H1 (cell line): Measurements from ENCODE around the gene RIN2. TPM values are rescaled to one million over a fixed set of nuclear protein-coding genes. Genes with fewer than 3 reads are reported as not detected.

Experiments used
- ASH2L ChIP-seq: fragments of 200-600, 300-600 bp; sonication (generic); IDR thresholded peaks from one replicate; pipeline ENCODE4 v1.7.1; 2017; ENCODE audit warnings: low read length
- ATF2 ChIP-seq: IDR thresholded peaks from 2 replicates; pipeline ENCODE4 v1.6.1; 2012; ENCODE audit warnings: low read length, inconsistent platforms
- CHD1 ChIP-seq: IDR thresholded peaks from 2 replicates; pipeline ENCODE4 v1.6.1; 2012; ENCODE audit warnings: low read depth, low read length, improper control_type of control experiment
- CHD7 ChIP-seq: fragments of 300-600 bp; sonication (generic); IDR thresholded peaks from 2 replicates; pipeline ENCODE4 v1.7.1; 2012; ENCODE audit warnings: low read length, moderate library complexity, mild to moderate bottlenecking, inconsistent platforms; ENCODE audit not compliant: insufficient replicate concordance
- EP300 ChIP-seq, 2 experiments: IDR thresholded peaks; 1 replicate in 1 of 2; 2 replicates in 1 of 2; pipeline ENCODE4 v1.6.1; 2011 to 2012; ENCODE audit warnings: low read depth in 2 of 2, low read length in 2 of 2, mild to moderate bottlenecking in 2 of 2, borderline replicate concordance in 1 of 2, inconsistent platforms in 1 of 2, moderate library complexity in 1 of 2
- GABPA ChIP-seq: IDR thresholded peaks from 2 replicates; pipeline ENCODE4 v1.6.1; 2011; ENCODE audit warnings: mild to moderate bottlenecking, low read length, moderate library complexity, borderline replicate concordance; ENCODE audit not compliant: insufficient read depth
- PHF8 ChIP-seq: fragments of 200-600 bp; sonication (generic); conservative IDR thresholded peaks from 2 replicates; pipeline ENCODE4 v1.7.1; 2012; ENCODE audit warnings: low read depth, mild to moderate bottlenecking, inconsistent platforms, low read length, moderate library complexity
- RBBP5 ChIP-seq: IDR thresholded peaks from 2 replicates; pipeline ENCODE4 v1.7.1; 2012; ENCODE audit warnings: low read depth, mild to moderate bottlenecking, inconsistent platforms, low read length, moderate library complexity, borderline replicate concordance
- SIRT6 ChIP-seq: IDR thresholded peaks from one replicate; pipeline ENCODE4 v1.7.1; 2012; ENCODE audit warnings: low read length, inconsistent platforms
- SP4 ChIP-seq: IDR thresholded peaks from 2 replicates; pipeline ENCODE4 v1.6.1; 2012; ENCODE audit warnings: low read length, inconsistent platforms
- TCF12 ChIP-seq: IDR thresholded peaks from 2 replicates; pipeline ENCODE4 v1.6.1; 2011; ENCODE audit warnings: low read depth, mild to moderate bottlenecking, low read length
- polyA plus RNA-seq, 7 experiments: library from polyadenylated mRNA; depleted of rRNA in 3 of 7; stranded (reverse) in 5 of 7; unstranded in 2 of 7; fragments of >200 nt in 5 of 7; fragments of 200-250 nt in 2 of 7; gene quantifications; 1 replicate in 5 of 7; 2 replicates in 1 of 7; 4 replicates in 1 of 7; pipeline versions ENCODE4 v1.2.1 to v1.2.3, GENCODE V29; 2011 to 2013; ENCODE audit warnings: missing spikeins in 2 of 7, mixed read lengths in 2 of 7
- total RNA-seq: library from RNA; stranded (reverse); fragmentation: NEBNext Ultra II Directional; extraction: Animal tissue kit (Norgen Biotek cat#: 25700); gene quantifications from 2 replicates; pipeline ENCODE4 v1.2.1, GENCODE V29; 2021

Gene RIN2
- total and polyA plus RNA-seq, 2 of the 8 experiments (the other 6 are each of a cell fraction or from before 2014, with no cell fraction given): 0.20 to 1.3 TPM

GRCh38 chr20:19737025-19737424 is 21.0 kb upstream of the RIN2 start (continued):
- TF ChIP-seq CHD7: no peak
- no peak for TF ChIP-seq ASH2L
- TF ChIP-seq GABPA: no peak
- TF ChIP-seq CHD1: no peak
- no peak for TF ChIP-seq PHF8
- TF ChIP-seq RBBP5: no peak
- TF ChIP-seq ATF2: no peak
- TF ChIP-seq SIRT6: no peak
- TF ChIP-seq TCF12: no peak
- TF ChIP-seq EP300 (IDR thresholded peaks at IDR 0.05; ENCODE audit: borderline replicate concordance in 1 of 2, low read depth in 2 of 2, low read length in 2 of 2): no peak
- no peak for TF ChIP-seq SP4
